Ishikawa (cell line): ENCODE measurements around the gene SQSTM1.

Source experiments
- CEBPB ChIP-seq: IDR thresholded peaks from 2 replicates; pipeline ENCODE4 v1.6.1; 2012
- CREB1 ChIP-seq: IDR thresholded peaks from 2 replicates; pipeline ENCODE4 v1.6.1; 2012; ENCODE audit warnings: low read depth
- EGR1 ChIP-seq: IDR thresholded peaks from 2 replicates; pipeline ENCODE4 v1.6.1; 2012
- EP300 ChIP-seq: IDR thresholded peaks from 2 replicates; pipeline ENCODE4 v1.6.1; 2012; ENCODE audit warnings: borderline replicate concordance
- FOXM1 ChIP-seq: IDR thresholded peaks from 2 replicates; pipeline ENCODE4 v1.6.1; 2012; ENCODE audit warnings: low read depth, borderline replicate concordance
- NFIC ChIP-seq: IDR thresholded peaks from 2 replicates; pipeline ENCODE4 v1.6.1; 2012
- RAD21 ChIP-seq: IDR thresholded peaks from 2 replicates; pipeline ENCODE4 v1.6.1; 2012; ENCODE audit warnings: low read depth
- TAF1 ChIP-seq: IDR thresholded peaks from 2 replicates; pipeline ENCODE4 v1.6.1; 2012; ENCODE audit warnings: low read depth, mild to moderate bottlenecking
- TCF12 ChIP-seq: IDR thresholded peaks from 2 replicates; pipeline ENCODE4 v1.6.1; 2012; ENCODE audit warnings: low read depth
- TEAD4 ChIP-seq: IDR thresholded peaks from 2 replicates; pipeline ENCODE4 v1.6.1; 2012
- YY1 ChIP-seq: IDR thresholded peaks from 2 replicates; pipeline ENCODE4 v1.6.1; 2012; ENCODE audit warnings: low read depth
- ZBTB7A ChIP-seq: IDR thresholded peaks from 2 replicates; pipeline ENCODE4 v1.6.1; 2012; ENCODE audit warnings: low read depth
- TF ChIP-seq, protein P1 (sequence below): IDR thresholded peaks from 2 replicates; pipeline ENCODE4 v1.6.1; 2012
- TF ChIP-seq, protein P2 (sequence below): IDR thresholded peaks from 2 replicates; pipeline ENCODE4 v1.6.1; 2012; ENCODE audit warnings: low read depth, mild to moderate bottlenecking
- TF ChIP-seq, protein P3 (sequence below): IDR thresholded peaks from 2 replicates; pipeline ENCODE4 v1.6.1; 2012

The SQSTM1 gene

DNA sequence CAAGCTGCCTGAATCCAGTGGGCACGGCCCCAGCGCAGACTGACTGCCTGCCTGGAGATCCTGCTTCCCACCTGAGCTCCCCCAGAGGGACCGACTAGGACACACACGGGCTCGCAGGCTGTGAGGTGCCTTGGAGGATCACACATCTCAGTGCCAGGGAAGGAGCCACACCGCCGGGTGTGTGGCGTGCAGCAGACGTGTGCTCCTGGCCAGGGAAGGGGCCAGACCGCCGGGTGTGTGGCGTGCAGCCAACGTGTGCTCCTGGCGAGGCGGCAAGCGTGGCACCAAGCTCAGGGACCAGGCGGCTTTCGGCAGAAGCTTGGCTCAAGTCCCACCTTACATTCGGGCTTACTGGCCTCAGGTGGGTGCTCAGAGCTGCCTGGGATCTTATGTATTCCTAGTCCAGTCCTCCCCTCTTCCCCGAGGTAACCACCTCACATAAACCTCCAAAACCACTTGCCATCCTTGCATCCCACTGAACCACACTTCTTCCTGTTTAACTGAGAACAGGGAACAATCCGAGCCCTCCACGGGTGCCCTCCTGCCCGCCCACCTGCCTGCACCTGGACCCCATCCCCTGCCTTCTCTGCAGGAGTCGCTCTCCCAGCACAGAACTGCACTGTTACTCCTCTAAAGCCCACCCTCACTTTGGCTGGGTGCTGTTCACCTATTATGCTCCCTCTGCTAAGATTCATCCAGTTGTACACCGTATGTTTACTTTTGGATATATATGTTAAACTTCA lies 60.3 kb downstream of the SQSTM1 start:
- TF ChIP-seq NFIC (no peak), CREB1 (no peak), TCF12 (no peak), RAD21 (no peak), EP300 (no peak), CEBPB (no peak), FOXM1 (no peak), TEAD4 (no peak), ZBTB7A (no peak), TAF1 (no peak), EGR1 (no peak), YY1 (no peak)
- TF ChIP-seq, protein P1, sequence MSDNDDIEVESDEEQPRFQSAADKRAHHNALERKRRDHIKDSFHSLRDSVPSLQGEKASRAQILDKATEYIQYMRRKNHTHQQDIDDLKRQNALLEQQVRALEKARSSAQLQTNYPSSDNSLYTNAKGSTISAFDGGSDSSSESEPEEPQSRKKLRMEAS, result no peak
- TF ChIP-seq, protein P2, sequence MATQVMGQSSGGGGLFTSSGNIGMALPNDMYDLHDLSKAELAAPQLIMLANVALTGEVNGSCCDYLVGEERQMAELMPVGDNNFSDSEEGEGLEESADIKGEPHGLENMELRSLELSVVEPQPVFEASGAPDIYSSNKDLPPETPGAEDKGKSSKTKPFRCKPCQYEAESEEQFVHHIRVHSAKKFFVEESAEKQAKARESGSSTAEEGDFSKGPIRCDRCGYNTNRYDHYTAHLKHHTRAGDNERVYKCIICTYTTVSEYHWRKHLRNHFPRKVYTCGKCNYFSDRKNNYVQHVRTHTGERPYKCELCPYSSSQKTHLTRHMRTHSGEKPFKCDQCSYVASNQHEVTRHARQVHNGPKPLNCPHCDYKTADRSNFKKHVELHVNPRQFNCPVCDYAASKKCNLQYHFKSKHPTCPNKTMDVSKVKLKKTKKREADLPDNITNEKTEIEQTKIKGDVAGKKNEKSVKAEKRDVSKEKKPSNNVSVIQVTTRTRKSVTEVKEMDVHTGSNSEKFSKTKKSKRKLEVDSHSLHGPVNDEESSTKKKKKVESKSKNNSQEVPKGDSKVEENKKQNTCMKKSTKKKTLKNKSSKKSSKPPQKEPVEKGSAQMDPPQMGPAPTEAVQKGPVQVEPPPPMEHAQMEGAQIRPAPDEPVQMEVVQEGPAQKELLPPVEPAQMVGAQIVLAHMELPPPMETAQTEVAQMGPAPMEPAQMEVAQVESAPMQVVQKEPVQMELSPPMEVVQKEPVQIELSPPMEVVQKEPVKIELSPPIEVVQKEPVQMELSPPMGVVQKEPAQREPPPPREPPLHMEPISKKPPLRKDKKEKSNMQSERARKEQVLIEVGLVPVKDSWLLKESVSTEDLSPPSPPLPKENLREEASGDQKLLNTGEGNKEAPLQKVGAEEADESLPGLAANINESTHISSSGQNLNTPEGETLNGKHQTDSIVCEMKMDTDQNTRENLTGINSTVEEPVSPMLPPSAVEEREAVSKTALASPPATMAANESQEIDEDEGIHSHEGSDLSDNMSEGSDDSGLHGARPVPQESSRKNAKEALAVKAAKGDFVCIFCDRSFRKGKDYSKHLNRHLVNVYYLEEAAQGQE, result no peak
- TF ChIP-seq, protein P3, sequence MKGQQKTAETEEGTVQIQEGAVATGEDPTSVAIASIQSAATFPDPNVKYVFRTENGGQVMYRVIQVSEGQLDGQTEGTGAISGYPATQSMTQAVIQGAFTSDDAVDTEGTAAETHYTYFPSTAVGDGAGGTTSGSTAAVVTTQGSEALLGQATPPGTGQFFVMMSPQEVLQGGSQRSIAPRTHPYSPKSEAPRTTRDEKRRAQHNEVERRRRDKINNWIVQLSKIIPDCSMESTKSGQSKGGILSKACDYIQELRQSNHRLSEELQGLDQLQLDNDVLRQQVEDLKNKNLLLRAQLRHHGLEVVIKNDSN, result no peak

DNA sequence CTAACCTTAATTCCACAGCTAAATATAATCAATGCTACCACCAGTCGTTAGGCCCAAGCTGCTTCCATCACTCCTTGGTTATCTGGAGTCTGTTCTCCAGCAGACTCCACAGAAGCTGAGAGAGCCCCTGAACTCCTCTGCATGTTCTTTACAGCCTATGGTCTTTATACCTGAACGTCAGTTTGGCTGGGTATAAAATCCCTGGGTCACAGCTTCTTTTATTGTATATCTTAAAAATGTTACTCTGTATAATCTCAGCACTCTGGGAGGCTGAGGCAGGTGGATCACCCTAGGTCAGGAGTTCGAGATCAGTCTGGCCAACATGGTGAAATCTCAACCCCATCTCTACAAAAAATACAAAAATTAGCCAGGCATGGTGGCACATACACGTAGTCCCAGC lies 61.6 kb downstream of the SQSTM1 start:
- TF ChIP-seq CEBPB (no peak), EGR1 (no peak), FOXM1 (no peak), TCF12 (no peak), ZBTB7A (no peak)
- TF ChIP-seq, protein P3, result no peak

DNA sequence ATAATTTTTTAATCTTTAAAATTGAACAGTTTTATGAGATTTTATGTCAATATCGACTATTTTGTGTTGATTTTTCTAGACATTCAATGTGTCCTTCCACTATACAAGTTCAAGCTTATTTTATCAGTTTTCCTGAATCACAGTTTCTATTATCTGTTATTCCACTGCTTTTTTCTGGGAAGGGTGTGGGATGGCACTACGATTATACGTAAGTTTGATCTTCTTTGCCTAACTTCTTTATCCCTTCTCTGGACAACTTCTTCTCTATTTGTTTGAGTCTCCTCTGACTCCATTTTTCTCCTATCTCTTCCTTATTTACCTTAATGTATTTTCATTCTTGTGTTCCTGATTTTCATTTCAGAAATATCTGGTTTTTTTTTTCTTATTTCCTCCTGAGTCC lies 62.5 kb downstream of the SQSTM1 start:
- TF ChIP-seq, protein P2, result no peak
- TF ChIP-seq, protein P3, result no peak
- TF ChIP-seq FOXM1 (no peak), EGR1 (no peak), YY1 (no peak), TAF1 (no peak), ZBTB7A (no peak), TEAD4 (no peak), RAD21 (no peak), CEBPB (no peak), CREB1 (no peak)
- TF ChIP-seq, protein P1, result no peak

DNA sequence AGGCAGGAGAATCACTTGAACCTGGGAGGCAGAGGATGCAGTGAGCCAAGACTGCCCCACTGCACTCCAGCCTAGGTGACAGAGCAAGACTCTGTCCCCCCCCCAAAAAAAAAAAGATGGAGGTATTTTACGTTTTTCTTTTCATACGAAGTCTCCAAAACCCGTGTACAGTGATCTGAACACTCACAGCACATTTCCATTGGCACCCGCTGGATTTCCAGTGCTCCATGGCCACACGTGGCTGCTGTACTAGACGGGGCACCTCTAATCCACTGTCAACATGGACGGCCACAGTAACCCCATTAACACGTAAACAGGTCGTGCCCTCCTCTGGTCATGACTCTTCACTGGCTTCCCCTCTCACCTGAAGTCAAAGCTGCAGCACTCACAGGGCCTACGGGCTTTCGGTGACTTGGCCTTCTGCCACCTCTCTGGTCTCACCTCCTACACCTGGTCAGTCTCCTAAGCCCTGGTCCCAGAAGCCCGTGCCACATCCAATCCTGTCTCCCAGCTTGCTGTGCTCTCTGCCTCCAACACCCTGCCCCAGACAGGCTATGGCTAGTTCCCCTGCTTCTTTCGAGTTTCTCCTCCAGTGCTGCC lies 64.9 kb downstream of the SQSTM1 start:
- TF ChIP-seq, protein P3, result no peak

DNA sequence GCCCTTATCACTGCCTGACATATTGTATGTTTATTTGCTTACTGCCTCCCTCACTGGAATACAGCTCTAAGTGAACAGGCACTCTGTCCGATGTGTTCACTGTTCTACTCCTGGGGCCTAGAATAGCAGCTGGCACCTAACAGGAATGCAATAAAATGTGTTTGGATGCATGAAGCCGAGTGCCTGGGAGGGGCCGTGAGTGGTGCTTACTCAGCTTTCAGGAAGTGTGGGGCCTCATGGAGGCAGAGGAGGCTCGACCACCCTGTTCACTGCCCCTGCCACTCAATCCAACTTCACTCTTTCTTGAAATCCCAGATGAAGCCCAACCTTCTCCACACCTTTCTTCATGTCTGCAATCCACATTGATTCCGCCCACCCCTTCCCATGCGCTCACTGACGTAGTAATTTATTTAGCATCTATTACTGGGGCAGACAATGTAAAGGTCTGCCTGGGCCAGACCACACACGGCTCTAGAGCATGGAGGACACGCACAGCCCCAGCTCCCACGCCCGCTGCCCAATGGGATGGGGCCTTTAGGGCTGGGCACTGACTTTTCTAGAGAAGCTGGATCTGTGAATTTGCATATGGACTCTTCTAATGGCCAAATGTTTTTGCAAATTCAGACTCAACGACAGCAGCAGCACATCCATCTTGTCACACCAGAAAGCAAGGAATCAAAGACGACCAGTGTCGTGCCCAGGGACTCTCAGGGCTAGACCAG lies 65.6 kb downstream of the SQSTM1 start:
- TF ChIP-seq EGR1, result no peak
- TF ChIP-seq EP300, result no peak
- TF ChIP-seq TEAD4, result no peak
- TF ChIP-seq, protein P3, result no peak
